PC-3 (cell line): ENCODE data around the gene CRYL1.

Experiments
- EZH2phosphoT487 ChIP-seq: fragments of 300-600 bp; sonication (generic); IDR thresholded peaks from 2 replicates; pipeline ENCODE4 v1.6.1; 2018; ENCODE audit warnings: mild to moderate bottlenecking, antibody characterized with exemption, low read length, borderline replicate concordance
- TF ChIP-seq, protein P1 (sequence below): fragments of 300-600 bp; sonication (generic); conservative IDR thresholded peaks from 2 replicates; pipeline ENCODE4 v1.5.1; 2017; ENCODE audit warnings: antibody characterized with exemption, low read depth, mild to moderate bottlenecking, low read length

DNA sequence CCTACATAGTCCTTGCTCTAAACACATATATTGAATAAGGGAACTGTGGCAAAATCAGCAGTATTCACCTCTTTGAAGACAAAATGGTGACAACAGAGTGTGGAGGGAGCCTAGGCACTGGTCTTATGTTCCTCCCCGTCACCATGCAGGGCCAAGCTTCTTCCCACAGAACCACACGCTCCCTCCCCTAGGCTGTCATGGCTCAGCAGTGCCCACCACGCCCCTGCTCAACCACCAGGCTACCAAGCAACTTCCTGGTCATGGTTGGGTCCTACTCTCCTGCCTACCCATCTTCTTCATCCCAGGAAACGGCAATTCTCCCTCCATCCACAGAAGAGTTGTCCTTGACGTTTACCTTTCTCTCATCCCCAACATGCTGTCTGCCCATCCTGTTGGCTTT lies 126.1 kb downstream of the CRYL1 start:
- no peak for TF ChIP-seq EZH2phosphoT487
- TF ChIP-seq, protein P1, sequence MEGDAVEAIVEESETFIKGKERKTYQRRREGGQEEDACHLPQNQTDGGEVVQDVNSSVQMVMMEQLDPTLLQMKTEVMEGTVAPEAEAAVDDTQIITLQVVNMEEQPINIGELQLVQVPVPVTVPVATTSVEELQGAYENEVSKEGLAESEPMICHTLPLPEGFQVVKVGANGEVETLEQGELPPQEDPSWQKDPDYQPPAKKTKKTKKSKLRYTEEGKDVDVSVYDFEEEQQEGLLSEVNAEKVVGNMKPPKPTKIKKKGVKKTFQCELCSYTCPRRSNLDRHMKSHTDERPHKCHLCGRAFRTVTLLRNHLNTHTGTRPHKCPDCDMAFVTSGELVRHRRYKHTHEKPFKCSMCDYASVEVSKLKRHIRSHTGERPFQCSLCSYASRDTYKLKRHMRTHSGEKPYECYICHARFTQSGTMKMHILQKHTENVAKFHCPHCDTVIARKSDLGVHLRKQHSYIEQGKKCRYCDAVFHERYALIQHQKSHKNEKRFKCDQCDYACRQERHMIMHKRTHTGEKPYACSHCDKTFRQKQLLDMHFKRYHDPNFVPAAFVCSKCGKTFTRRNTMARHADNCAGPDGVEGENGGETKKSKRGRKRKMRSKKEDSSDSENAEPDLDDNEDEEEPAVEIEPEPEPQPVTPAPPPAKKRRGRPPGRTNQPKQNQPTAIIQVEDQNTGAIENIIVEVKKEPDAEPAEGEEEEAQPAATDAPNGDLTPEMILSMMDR = no peak
